GM15510 (cell line): Measurements from ENCODE around the gene ARF3.

Experiments used
- POLR2A ChIP-seq: IDR thresholded peaks from 3 replicates; pipeline ENCODE4 v1.6.1; 2011; ENCODE audit warnings: borderline replicate concordance; ENCODE audit not compliant: insufficient read length; ENCODE audit errors: extremely low read depth

ARF3 gene

GRCh38 chr12:48890657-48891418 is 66.4 kb downstream of the ARF3 start:
- TF ChIP-seq POLR2A = no peak

GRCh38 chr12:48889679-48890078 is 67.6 kb downstream of the ARF3 start:
- TF ChIP-seq POLR2A = no peak
